ENCODE measurements around the gene GLO1.
"Not testable (repeated sequence)": the region's sequence is repeated elsewhere in the genome, so short reads cannot be mapped to it uniquely, and the experiment has no call there.

DNA sequence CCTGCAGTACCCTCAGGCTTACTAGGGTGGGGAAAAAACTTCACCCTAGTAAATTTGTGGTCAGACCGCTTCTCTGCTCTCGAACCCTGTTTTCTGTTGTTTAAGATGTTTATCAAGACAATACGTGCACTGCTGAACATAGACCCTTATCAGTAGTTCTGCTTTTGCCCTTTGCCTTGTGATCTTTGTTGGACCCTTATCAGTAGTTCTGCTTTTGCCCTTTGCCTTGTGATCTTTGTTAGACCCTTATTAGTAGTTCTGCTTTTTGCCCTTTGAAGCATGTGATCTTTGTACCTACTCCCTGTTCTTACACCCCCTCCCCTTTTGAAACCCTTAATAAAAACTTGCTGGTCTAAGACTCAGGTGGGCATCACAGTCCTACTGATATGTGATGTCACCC lies 3.2 kb downstream of the GLO1 start:
- TF ChIP-seq, protein P1, sequence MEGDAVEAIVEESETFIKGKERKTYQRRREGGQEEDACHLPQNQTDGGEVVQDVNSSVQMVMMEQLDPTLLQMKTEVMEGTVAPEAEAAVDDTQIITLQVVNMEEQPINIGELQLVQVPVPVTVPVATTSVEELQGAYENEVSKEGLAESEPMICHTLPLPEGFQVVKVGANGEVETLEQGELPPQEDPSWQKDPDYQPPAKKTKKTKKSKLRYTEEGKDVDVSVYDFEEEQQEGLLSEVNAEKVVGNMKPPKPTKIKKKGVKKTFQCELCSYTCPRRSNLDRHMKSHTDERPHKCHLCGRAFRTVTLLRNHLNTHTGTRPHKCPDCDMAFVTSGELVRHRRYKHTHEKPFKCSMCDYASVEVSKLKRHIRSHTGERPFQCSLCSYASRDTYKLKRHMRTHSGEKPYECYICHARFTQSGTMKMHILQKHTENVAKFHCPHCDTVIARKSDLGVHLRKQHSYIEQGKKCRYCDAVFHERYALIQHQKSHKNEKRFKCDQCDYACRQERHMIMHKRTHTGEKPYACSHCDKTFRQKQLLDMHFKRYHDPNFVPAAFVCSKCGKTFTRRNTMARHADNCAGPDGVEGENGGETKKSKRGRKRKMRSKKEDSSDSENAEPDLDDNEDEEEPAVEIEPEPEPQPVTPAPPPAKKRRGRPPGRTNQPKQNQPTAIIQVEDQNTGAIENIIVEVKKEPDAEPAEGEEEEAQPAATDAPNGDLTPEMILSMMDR (IDR thresholded peaks at IDR 0.05 in 4 of 5, conservative IDR thresholded peaks at IDR 0.05 in 1 of 5): not testable (repeated sequence)
- not testable (repeated sequence) for TF ChIP-seq POLR2A (IDR thresholded peaks at IDR 0.05)
